ENCODE results near the gene PPFIA2.

GRCh38 chr12:81564237-81564636 is 194.9 kb downstream of the PPFIA2 start:
- no peak for TF ChIP-seq TAF1 (IDR thresholded peaks at IDR 0.05; ENCODE audit: borderline replicate concordance, low read depth, low read length)
- no peak for TF ChIP-seq CTCF (IDR thresholded peaks at IDR 0.05)
